Thyroid gland (tissue), 4 donors: ENCODE measurements around the gene SPTBN4.

ENCODE experiments used
- CTCF ChIP-seq, 6 experiments: fragments of 200-600 bp in 3 of 6; fragments of 450-650 bp in 3 of 6; sonication (generic) in 3 of 6; IDR thresholded peaks; one replicate each; pipeline ENCODE4 v1.5.1; 2016 to 2019; ENCODE audit warnings: antibody characterized with exemption in 6 of 6, mild to moderate bottlenecking in 2 of 6, inconsistent platforms in 1 of 6, moderate library complexity in 1 of 6
- POLR2A ChIP-seq, 2 donors: fragments of 450-650 bp; IDR thresholded peaks; one replicate each; pipeline ENCODE4 v1.6.1; 2017; ENCODE audit warnings: antibody characterized with exemption in 2 of 2, mild to moderate bottlenecking in 2 of 2, moderate library complexity in 1 of 2

- no peak for TF ChIP-seq CTCF (IDR thresholded peaks at IDR 0.05)
- TF ChIP-seq POLR2A (IDR thresholded peaks at IDR 0.05) = no peak
Measured at GRCh38 chr19:40604171-40604646, 137.4 kb downstream of the SPTBN4 start.
